Sigmoid colon (tissue), 7 donors: ENCODE measurements around the gene ZNF205. TPM values are rescaled to one million over a fixed set of nuclear protein-coding genes. Genes with fewer than 3 reads are reported as not detected.

ENCODE experiments used
- DNase-seq: peaks from one replicate; pipeline ENCODE4 v3.0.0-alpha.2; 2019
- H3K27ac ChIP-seq, 4 donors: fragments of 200-600 bp; sonication (generic); one replicate each; pipeline ENCODE4 v1.5.1; 2016 to 2019; ENCODE audit warnings: mild to moderate bottlenecking in 1 of 4
- H3K27me3 ChIP-seq, 3 donors: fragments of 200-600 bp; sonication (generic); one replicate each; pipeline ENCODE4 v1.5.1; 2019; ENCODE audit warnings: mild to moderate bottlenecking in 1 of 3
- H3K36me3 ChIP-seq, 4 donors: fragments of 200-600 bp; sonication (generic); one replicate each; pipeline ENCODE4 v1.5.1; 2016 to 2019
- H3K4me1 ChIP-seq, 4 donors: fragments of 200-600 bp; sonication (generic); one replicate each; pipeline ENCODE4 v1.5.1; 2017 to 2019
- H3K4me3 ChIP-seq, 4 donors: fragments of 200-600 bp; sonication (generic); one replicate each; pipeline ENCODE4 v1.5.1; 2017 to 2019; ENCODE audit warnings: mild to moderate bottlenecking in 2 of 4, moderate library complexity in 1 of 4
- H3K9me3 ChIP-seq, 4 donors: fragments of 200-600 bp in 3 of 4; sonication (generic) in 3 of 4; one replicate each; pipeline versions ENCODE4 v1.5.1 to v1.6.1; 2013 to 2019
- EP300 ChIP-seq, 4 donors: sonication (generic); formaldehyde crosslinking; IDR thresholded peaks; one replicate each; pipeline ENCODE4 v1.6.1; 2017; ENCODE audit warnings: antibody characterized with exemption in 4 of 4
- POLR2A ChIP-seq, 2 donors: fragments of 450-650 bp; IDR thresholded peaks; one replicate each; pipeline ENCODE4 v1.6.1; 2016; ENCODE audit warnings: antibody characterized with exemption in 2 of 2, mild to moderate bottlenecking in 2 of 2, moderate library complexity in 2 of 2
- POLR2AphosphoS5 ChIP-seq, 4 donors: sonication (generic); formaldehyde crosslinking; IDR thresholded peaks; one replicate each; pipeline ENCODE4 v1.6.1; 2017; ENCODE audit warnings: antibody characterized with exemption in 4 of 4
- WGBS, 2 donors: extraction: QIAGEN DNeasy Blood & Tissue Kit; methylation state at CpG; one replicate each; pipeline ENCODE4 v1.1.7; 2013; 5-methylcytosine and 5-hydroxymethylcytosine counted together
- intact Hi-C: fragments of 100-400 bp; cut with DNase I; formaldehyde crosslinking; loops from one replicate; pipeline ENCODE4 v1.15.1; 2023
- polyA plus RNA-seq, 3 donors: library from polyadenylated mRNA; stranded (reverse); fragments of 200-250 nt; gene quantifications; one replicate each; pipeline ENCODE4 v1.2.3, GENCODE V29; 2013
- total RNA-seq, 4 donors: library from RNA; depleted of rRNA; stranded (reverse); fragments of >200 nt; gene quantifications; one replicate each; pipeline ENCODE4 v1.1.0, GENCODE V29; 2016
- TF ChIP-seq, protein P1 (sequence below), 4 experiments: fragments of 450-650 bp in 3 of 4; fragments of 200-600 bp in 1 of 4; IDR thresholded peaks; one replicate each; pipeline ENCODE4 v1.5.1; 2016 to 2019; ENCODE audit warnings: antibody characterized with exemption in 4 of 4, mild to moderate bottlenecking in 3 of 4, moderate library complexity in 2 of 4
- donor health status: healthy with polysubstance abuse.
- donor health status: Bipolar disorder and iron deficiency.
- donor health status: healthy.

Gene ZNF205
- total and polyA plus RNA-seq, 7 donors, result 6.6 to 17.5 (median 15.8) TPM

DNA sequence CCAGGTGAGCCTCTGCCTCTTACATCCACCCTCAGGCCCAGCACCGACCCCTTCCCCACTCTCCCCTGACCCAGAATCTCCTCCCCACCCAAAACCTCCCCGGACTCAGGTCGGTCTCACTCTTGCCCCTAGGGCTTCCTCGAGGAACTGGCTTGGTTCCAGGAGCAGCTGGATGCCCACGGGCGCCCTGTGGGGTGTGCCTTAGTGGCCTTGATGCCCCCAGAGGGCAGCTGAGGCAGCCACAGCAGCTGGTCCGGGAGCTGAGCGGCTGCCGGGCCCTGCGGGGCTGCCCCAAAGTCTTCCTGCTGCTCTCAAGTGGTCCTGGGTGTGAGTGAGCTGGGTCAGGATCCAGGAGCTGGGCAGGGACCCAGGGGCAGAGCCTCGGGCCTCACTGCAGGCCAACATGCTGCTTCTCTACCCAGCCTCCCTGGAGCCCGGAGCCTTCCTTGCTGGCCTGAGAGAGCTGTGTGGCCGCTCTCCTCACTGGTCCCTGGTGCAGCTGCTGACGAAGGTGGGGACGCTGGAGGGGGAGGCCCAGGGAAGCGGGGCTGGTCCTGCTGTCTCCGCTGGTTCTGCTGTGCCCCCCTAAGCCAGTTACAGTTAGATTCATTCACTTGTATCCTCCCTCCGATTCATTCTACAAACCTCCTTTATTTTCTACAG, 32.1 kb downstream of the ZNF205 start:
- H3K27me3 ChIP-seq, result no peaks in the 10 kb centered on the region
- no peaks in the 10 kb centered on the region for H3K9me3 ChIP-seq
- peaks cover 0 to 37% (median 11%) of the 10 kb centered on the region in 4 donors for H3K36me3 ChIP-seq
- peaks cover 0 to 4% (median 3%) of the 10 kb centered on the region in 4 donors for H3K4me1 ChIP-seq
- no peak overlapping the region for H3K27ac ChIP-seq
- WGBS, 2 donors, result 43 to 77% methylated on average over 18 of the region's 18 CpGs
- TF ChIP-seq EP300 (IDR thresholded peaks at IDR 0.05) (no peak), POLR2A (IDR thresholded peaks at IDR 0.05) (no peak), POLR2AphosphoS5 (IDR thresholded peaks at IDR 0.05) (no peak)
- TF ChIP-seq, protein P1, sequence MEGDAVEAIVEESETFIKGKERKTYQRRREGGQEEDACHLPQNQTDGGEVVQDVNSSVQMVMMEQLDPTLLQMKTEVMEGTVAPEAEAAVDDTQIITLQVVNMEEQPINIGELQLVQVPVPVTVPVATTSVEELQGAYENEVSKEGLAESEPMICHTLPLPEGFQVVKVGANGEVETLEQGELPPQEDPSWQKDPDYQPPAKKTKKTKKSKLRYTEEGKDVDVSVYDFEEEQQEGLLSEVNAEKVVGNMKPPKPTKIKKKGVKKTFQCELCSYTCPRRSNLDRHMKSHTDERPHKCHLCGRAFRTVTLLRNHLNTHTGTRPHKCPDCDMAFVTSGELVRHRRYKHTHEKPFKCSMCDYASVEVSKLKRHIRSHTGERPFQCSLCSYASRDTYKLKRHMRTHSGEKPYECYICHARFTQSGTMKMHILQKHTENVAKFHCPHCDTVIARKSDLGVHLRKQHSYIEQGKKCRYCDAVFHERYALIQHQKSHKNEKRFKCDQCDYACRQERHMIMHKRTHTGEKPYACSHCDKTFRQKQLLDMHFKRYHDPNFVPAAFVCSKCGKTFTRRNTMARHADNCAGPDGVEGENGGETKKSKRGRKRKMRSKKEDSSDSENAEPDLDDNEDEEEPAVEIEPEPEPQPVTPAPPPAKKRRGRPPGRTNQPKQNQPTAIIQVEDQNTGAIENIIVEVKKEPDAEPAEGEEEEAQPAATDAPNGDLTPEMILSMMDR (IDR thresholded peaks at IDR 0.05), result no peak
- H3K4me3 ChIP-seq, result no peak overlapping the region
- peak; percentile 59 for DNase-seq
- intact Hi-C loops, result no loop called here

DNA sequence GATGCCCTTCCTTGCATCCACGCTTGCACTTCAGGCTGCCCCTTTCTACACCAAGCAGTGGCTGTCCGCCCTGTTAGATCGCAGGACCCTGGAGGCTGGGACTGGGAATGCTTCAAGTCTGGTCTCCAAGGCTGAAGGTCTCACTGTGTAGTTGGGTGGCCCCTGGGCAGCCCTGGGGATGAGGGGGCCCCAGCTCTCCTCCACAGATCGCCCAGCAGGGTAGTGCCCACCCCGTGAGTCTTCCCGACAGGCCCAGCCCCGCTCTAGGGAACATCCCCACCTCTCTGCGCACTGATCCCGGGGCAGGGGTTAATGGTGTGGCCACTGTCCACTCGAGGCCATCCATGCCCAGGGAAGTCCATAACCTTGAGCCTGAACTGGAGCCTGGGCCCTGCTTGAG, 32.8 kb downstream of the ZNF205 start:
- Histone ChIP-seq H3K4me1 (peaks cover 0 to 11% (median 7%) of the 10 kb centered on the region in 4 donors), H3K36me3 (peaks cover 0 to 30% (median 11%) of the 10 kb centered on the region in 4 donors), H3K9me3 (no peaks in the 10 kb centered on the region), H3K4me3 (no peak overlapping the region), H3K27me3 (no peaks in the 10 kb centered on the region), H3K27ac (no peak overlapping the region)
- TF ChIP-seq POLR2A (IDR thresholded peaks at IDR 0.05) (no peak), EP300 (IDR thresholded peaks at IDR 0.05) (no peak), POLR2AphosphoS5 (IDR thresholded peaks at IDR 0.05) (no peak)
- TF ChIP-seq, protein P1 (IDR thresholded peaks at IDR 0.05), result no peak
- WGBS, 2 donors, result 86 to 88% methylated on average over 10 of the region's 10 CpGs
- DNase-seq, result peak; percentile 50
- intact Hi-C loops, result no loop called here

DNA sequence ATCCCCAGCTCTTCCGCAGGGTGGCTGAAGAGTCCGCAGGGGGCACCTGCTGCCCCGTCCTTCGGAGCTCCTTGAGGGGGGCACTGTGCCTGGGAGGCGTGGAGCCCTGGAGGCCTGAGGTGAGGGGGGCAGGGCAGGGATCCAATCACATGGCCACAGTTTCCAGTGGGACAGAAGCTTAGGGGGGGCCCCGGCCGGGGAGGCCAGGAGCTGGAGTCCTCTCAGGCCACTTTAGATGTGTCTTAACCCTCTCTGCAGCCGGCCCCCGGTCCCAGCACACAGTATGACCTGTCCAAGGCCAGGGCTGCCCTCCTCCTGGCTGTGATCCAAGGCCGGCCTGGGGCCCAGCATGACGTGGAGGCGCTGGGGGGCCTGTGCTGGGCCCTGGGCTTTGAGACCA, 33.3 kb downstream of the ZNF205 start:
- H3K27me3 ChIP-seq, result no peaks in the 10 kb centered on the region
- intact Hi-C loops, result no loop called here
- H3K4me1 ChIP-seq, result peaks cover 0 to 12% (median 8%) of the 10 kb centered on the region in 4 donors
- TF ChIP-seq EP300 (IDR thresholded peaks at IDR 0.05) (no peak), POLR2AphosphoS5 (IDR thresholded peaks at IDR 0.05) (no peak), POLR2A (IDR thresholded peaks at IDR 0.05) (no peak)
- TF ChIP-seq, protein P1 (IDR thresholded peaks at IDR 0.05), result no peak
- H3K4me3 ChIP-seq, result no peak overlapping the region
- WGBS, 2 donors, result 85% methylated on average over 12 of the region's 12 CpGs
- H3K36me3 ChIP-seq, result peaks cover 0 to 25% (median 11%) of the 10 kb centered on the region in 4 donors
- H3K9me3 ChIP-seq, result no peaks in the 10 kb centered on the region
- peak; percentile 63 for DNase-seq
- H3K27ac ChIP-seq, result no peak overlapping the region

DNA sequence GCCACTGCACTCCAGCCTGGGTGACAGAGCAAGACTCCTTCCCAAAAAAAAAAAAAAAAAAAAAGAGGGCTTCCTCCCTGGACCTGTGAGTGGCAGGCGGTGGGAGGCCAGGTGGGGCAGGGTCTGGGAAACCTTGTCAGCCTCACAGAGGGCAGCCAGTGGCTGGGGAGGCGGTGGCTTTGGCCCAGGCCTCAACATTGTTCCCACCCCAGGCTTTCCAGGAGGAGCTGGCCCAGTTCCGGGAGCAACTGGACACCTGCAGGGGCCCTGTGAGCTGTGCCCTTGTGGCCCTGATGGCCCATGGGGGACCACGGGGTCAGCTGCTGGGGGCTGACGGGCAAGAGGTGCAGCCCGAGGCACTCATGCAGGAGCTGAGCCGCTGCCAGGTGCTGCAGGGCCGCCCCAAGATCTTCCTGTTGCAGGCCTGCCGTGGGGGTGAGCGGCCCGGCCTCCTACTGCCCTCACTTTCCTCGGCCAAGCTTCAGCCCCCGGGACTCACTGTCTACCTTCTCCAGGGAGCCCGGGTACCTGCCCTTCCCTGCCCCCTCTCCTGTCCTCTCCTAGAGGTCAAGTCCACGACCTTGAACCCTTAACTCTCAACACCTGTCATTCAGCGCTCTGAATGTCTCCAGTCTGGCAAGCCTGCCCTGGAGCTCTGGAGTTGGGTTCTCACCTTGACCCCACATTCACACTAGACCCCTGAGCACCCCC, 34.8 kb downstream of the ZNF205 start:
- intact Hi-C loops, result no loop called here
- no peak overlapping the region for H3K4me3 ChIP-seq
- H3K27me3 ChIP-seq, result no peaks in the 10 kb centered on the region
- no peak overlapping the region for H3K27ac ChIP-seq
- 88 to 94% methylated on average over 16 of the region's 16 CpGs for WGBS, 2 donors
- H3K9me3 ChIP-seq, result no peaks in the 10 kb centered on the region
- H3K4me1 ChIP-seq, result peaks cover 0 to 28% (median 20%) of the 10 kb centered on the region in 4 donors
- H3K36me3 ChIP-seq, result peaks cover 0 to 9% (median 3%) of the 10 kb centered on the region in 4 donors
- DNase-seq, result no peak
- TF ChIP-seq EP300 (IDR thresholded peaks at IDR 0.05) (no peak), POLR2AphosphoS5 (IDR thresholded peaks at IDR 0.05) (no peak), POLR2A (IDR thresholded peaks at IDR 0.05) (no peak)
- TF ChIP-seq, protein P1 (IDR thresholded peaks at IDR 0.05), result no peak
